Fibroblast of skin of left quadriceps (primary cell): ENCODE measurements around the gene IL5RA.

Source experiments
- DNase-seq, 2 experiments: peaks; one replicate each; pipeline ENCODE4 v3.0.0-alpha.2; 2013; ENCODE audit warnings: low read depth in 2 of 2

Gene IL5RA

GRCh38 chr3:3110299-3110630, at the start of gene IL5RA:
Gene IL5RA, minus strand, starts transcription at chr3:3110374. Its CDS starts 5,390 bp downstream, at chr3:3104984.
- no peak for DNase-seq

GRCh38 chr3:3157484-3157883, 47.3 kb upstream of the IL5RA start:
- DNase-seq = no peak

GRCh38 chr3:3154879-3155610, 44.9 kb upstream of the IL5RA start:
- no peak for DNase-seq

- DNase-seq = no peak
These were observed 41.3 kb upstream of the IL5RA start for GRCh38 chr3:3151513-3151912.

GRCh38 chr3:3149560-3149959, 39.4 kb upstream of the IL5RA start:
- DNase-seq = no peak

GRCh38 chr3:3145831-3146230, 35.7 kb upstream of the IL5RA start:
- DNase-seq = no peak

- DNase-seq = no peak
These were observed 31.8 kb upstream of the IL5RA start for GRCh38 chr3:3141939-3142338.

- no peak for DNase-seq
These were observed 27.4 kb upstream of the IL5RA start for GRCh38 chr3:3137526-3137925.

- DNase-seq = no peak
These were observed 24.7 kb upstream of the IL5RA start for GRCh38 chr3:3134750-3135448.

- no peak for DNase-seq
These were observed 23.3 kb upstream of the IL5RA start for GRCh38 chr3:3133500-3133899.

- no peak for DNase-seq
These were observed 19.4 kb upstream of the IL5RA start for GRCh38 chr3:3129579-3129978.

- peak in 1 of 2 experiments; percentile 1 for DNase-seq
These were observed 17.3 kb upstream of the IL5RA start for GRCh38 chr3:3127432-3128010.

GRCh38 chr3:3126477-3127431, 16.6 kb upstream of the IL5RA start, which contains the start of gene TRNT1:
Gene TRNT1, plus strand, starts transcription at chr3:3126940. Its CDS starts 2,101 bp downstream, at chr3:3129041.
- DNase-seq = peak; percentile 83 to 87

GRCh38 chr3:3125977-3126376, 15.8 kb upstream of the IL5RA start:
- no peak for DNase-seq

- peak in 1 of 2 experiments; percentile 4 for DNase-seq
These were observed 9.2 kb upstream of the IL5RA start for GRCh38 chr3:3119393-3119851.

GRCh38 chr3:3117651-3118050, 7.5 kb upstream of the IL5RA start:
- no peak for DNase-seq

GRCh38 chr3:3113042-3113709, 3.0 kb upstream of the IL5RA start:
- DNase-seq = no peak

GRCh38 chr3:3110749-3111361, 681 bp upstream of the IL5RA start:
- no peak for DNase-seq

GRCh38 chr3:3109407-3110298, 521 bp downstream of the IL5RA start:
- no peak for DNase-seq

- no peak for DNase-seq
These were observed 2.3 kb downstream of the IL5RA start for GRCh38 chr3:3107858-3108257.
